GM19324 (cell line): Measurements from ENCODE around the gene ANTXR1.

ENCODE experiments used
- ATAC-seq: cut with Tn5 transposase; IDR thresholded peaks from one replicate; pipeline ENCODE4 v1.9.1; 2021; ENCODE audit warnings: mild to moderate bottlenecking, moderate library complexity; ENCODE audit not compliant: unreplicated experiment, low FRiP score

The ANTXR1 gene

GRCh38 chr2:69092857-69093256 lies 79.9 kb downstream of the ANTXR1 start:
- ATAC-seq, result no peak

- ATAC-seq, result no peak
These were observed 82.3 kb downstream of the ANTXR1 start for GRCh38 chr2:69095305-69095704.

- ATAC-seq, result no peak
These were observed 83.5 kb downstream of the ANTXR1 start for GRCh38 chr2:69096326-69097095.

- ATAC-seq, result no peak
These were observed 84.2 kb downstream of the ANTXR1 start for GRCh38 chr2:69097148-69097610.

GRCh38 chr2:69097891-69098655 lies 85.1 kb downstream of the ANTXR1 start:
- no peak for ATAC-seq

GRCh38 chr2:69099541-69099940 lies 86.6 kb downstream of the ANTXR1 start:
- no peak for ATAC-seq

GRCh38 chr2:69100220-69100723 lies 87.3 kb downstream of the ANTXR1 start:
- no peak for ATAC-seq

- ATAC-seq, result no peak
These were observed 89.1 kb downstream of the ANTXR1 start for GRCh38 chr2:69102041-69102593.

GRCh38 chr2:69103419-69103818 lies 90.4 kb downstream of the ANTXR1 start:
- ATAC-seq, result no peak

- ATAC-seq, result no peak
These were observed 91.3 kb downstream of the ANTXR1 start for GRCh38 chr2:69104261-69104660.

GRCh38 chr2:69109255-69109654 lies 96.3 kb downstream of the ANTXR1 start:
- no peak for ATAC-seq

- ATAC-seq, result no peak
These were observed 98.1 kb downstream of the ANTXR1 start for GRCh38 chr2:69111076-69111475.

GRCh38 chr2:69113627-69114026 lies 100.6 kb downstream of the ANTXR1 start:
- ATAC-seq, result no peak

GRCh38 chr2:69114534-69114933 lies 101.6 kb downstream of the ANTXR1 start:
- no peak for ATAC-seq

- no peak for ATAC-seq
These were observed 103.5 kb downstream of the ANTXR1 start for GRCh38 chr2:69116438-69116837.

- ATAC-seq, result no peak
These were observed 105.6 kb downstream of the ANTXR1 start for GRCh38 chr2:69118609-69119008.

- ATAC-seq, result no peak
These were observed 106.3 kb downstream of the ANTXR1 start for GRCh38 chr2:69119104-69119894.

- ATAC-seq, result no peak
These were observed 109.3 kb downstream of the ANTXR1 start for GRCh38 chr2:69122271-69122670.

GRCh38 chr2:69123182-69123581 lies 110.2 kb downstream of the ANTXR1 start:
- no peak for ATAC-seq

- no peak for ATAC-seq
These were observed 111.4 kb downstream of the ANTXR1 start for GRCh38 chr2:69124343-69124742.
